K562 (cell line): ENCODE data around the gene THSD8. TPM values are rescaled to one million over a fixed set of nuclear protein-coding genes. Genes with fewer than 3 reads are reported as not detected.

Experiments
- BHLHE40 ChIP-seq: IDR thresholded peaks from 2 replicates; pipeline ENCODE4 v1.6.1; 2011; ENCODE audit warnings: low read length, improper control_type of control experiment
- BRD9 ChIP-seq: fragments of 450-650 bp; IDR thresholded peaks from 2 replicates; pipeline ENCODE4 v1.6.1; 2018; ENCODE audit warnings: low read depth; ENCODE audit not compliant: partially characterized antibody
- ELF4 ChIP-seq: fragments of 450-650 bp; formaldehyde crosslinking; IDR thresholded peaks from 2 replicates; pipeline ENCODE4 v1.4.0; 2022; ENCODE audit warnings: missing genetic modification characterization
- EP400 ChIP-seq: fragments of 450-650 bp; IDR thresholded peaks from 2 replicates; pipeline ENCODE4 v1.6.1; 2017; ENCODE audit warnings: antibody characterized with exemption, mild to moderate bottlenecking, moderate library complexity
- HDAC1 ChIP-seq, 2 experiments: fragments of 450-650 bp; IDR thresholded peaks; 2 replicates each; pipeline ENCODE4 v1.6.1; 2016 to 2017; ENCODE audit warnings: inconsistent platforms in 1 of 2, mild to moderate bottlenecking in 1 of 2, moderate library complexity in 1 of 2
- JUND ChIP-seq, 2 experiments: IDR thresholded peaks; 2 replicates in 1 of 2; 3 replicates in 1 of 2; pipeline ENCODE4 v1.6.1; 2011; ENCODE audit warnings: borderline replicate concordance in 2 of 2, low read depth in 2 of 2, low read length in 2 of 2, improper control_type of control experiment in 1 of 2, missing biosample characterization in 1 of 2, missing genetic modification characterization in 1 of 2, missing genetic modification reagents in 1 of 2
- MBD2 ChIP-seq: sonication (generic); IDR thresholded peaks from 2 replicates; pipeline ENCODE4 v1.6.1; 2016; ENCODE audit warnings: low read depth, borderline replicate concordance
- NR2C2 ChIP-seq, 2 experiments: fragments of 200-800 bp in 1 of 2; sonication (Bioruptor generic) in 1 of 2; sonication (generic) in 1 of 2; formaldehyde crosslinking in 1 of 2; IDR thresholded peaks; 2 replicates each; pipeline versions ENCODE4 v1.6.1 to v1.8.0; 2016 to 2022; ENCODE audit warnings: mild to moderate bottlenecking in 1 of 2, missing compliant biosample characterization in 1 of 2, missing genetic modification characterization in 1 of 2, missing genetic modification reagents in 1 of 2
- NUFIP1 ChIP-seq: fragments of 450-650 bp; IDR thresholded peaks from 2 replicates; pipeline ENCODE4 v1.6.1; 2018; ENCODE audit not compliant: partially characterized antibody
- PRPF4 ChIP-seq: fragments of 200-400 bp; formaldehyde crosslinking; IDR thresholded peaks from one replicate; pipeline ENCODE4 v1.6.1; 2017; ENCODE audit warnings: low read length, low read depth, mild to moderate bottlenecking; ENCODE audit not compliant: insufficient read depth, poor library complexity, severe bottlenecking
- RB1 ChIP-seq: fragments of 450-650 bp; IDR thresholded peaks from 2 replicates; pipeline ENCODE4 v1.6.1; 2017; ENCODE audit warnings: low read depth, mild to moderate bottlenecking
- RBFOX2 ChIP-seq: fragments of 200-400 bp; formaldehyde crosslinking; IDR thresholded peaks from 2 replicates; pipeline ENCODE4 v1.6.1; 2017; ENCODE audit warnings: low read depth, mild to moderate bottlenecking, low read length, moderate library complexity
- RBM14 ChIP-seq: fragments of 200-400 bp; formaldehyde crosslinking; IDR thresholded peaks from 2 replicates; pipeline ENCODE4 v1.6.1; 2018; ENCODE audit warnings: low read depth, mild to moderate bottlenecking, low read length, moderate library complexity, borderline replicate concordance; ENCODE audit not compliant: insufficient read depth
- SFPQ ChIP-seq: fragments of 200-400 bp; formaldehyde crosslinking; IDR thresholded peaks from 2 replicates; pipeline ENCODE4 v1.6.1; 2017; ENCODE audit warnings: mild to moderate bottlenecking, low read depth, low read length, moderate library complexity
- SMAD4 ChIP-seq: fragments of 250-450 bp; sonication (Bioruptor Pico); conservative IDR thresholded peaks from 2 replicates; pipeline ENCODE4 v1.8.0; 2021; ENCODE audit warnings: inconsistent platforms, mild to moderate bottlenecking, moderate library complexity
- SMARCC2 ChIP-seq: fragments of 450-650 bp; IDR thresholded peaks from 2 replicates; pipeline ENCODE4 v1.6.1; 2017; ENCODE audit warnings: antibody characterized with exemption, moderate library complexity, mild to moderate bottlenecking, low read depth
- TEAD1 ChIP-seq, 2 experiments: fragments of 450-650 bp in 1 of 2; sonication (generic) in 1 of 2; formaldehyde crosslinking; IDR thresholded peaks; 2 replicates each; pipeline versions ENCODE4 v1.4.0 to v1.8.0; 2020 to 2022; ENCODE audit warnings: mild to moderate bottlenecking in 2 of 2, missing genetic modification reagents in 1 of 2
- ZBED1 ChIP-seq: IDR thresholded peaks from 2 replicates; pipeline ENCODE4 v1.6.1; 2014
- ZBTB11 ChIP-seq, 3 experiments: fragments of 200-800 bp in 1 of 3; fragments of 250-450 bp in 1 of 3; fragments of 450-650 bp in 1 of 3; sonication (Bioruptor Pico) in 1 of 3; sonication (Bioruptor generic) in 1 of 3; formaldehyde crosslinking in 1 of 3; IDR thresholded peaks; 2 replicates each; pipeline versions ENCODE4 v1.6.1 to v1.8.0; 2016 to 2022; ENCODE audit warnings: mild to moderate bottlenecking in 2 of 3, missing genetic modification characterization in 2 of 3, missing compliant biosample characterization in 1 of 3, moderate library complexity in 1 of 3
- ZKSCAN1 ChIP-seq: fragments of 150-350 bp; IDR thresholded peaks from 2 replicates; pipeline ENCODE4 v1.6.1; 2016; ENCODE audit warnings: low read depth, low read length
- ZNF584 ChIP-seq: fragments of 200-800 bp; sonication (Bioruptor generic); IDR thresholded peaks from 2 replicates; pipeline ENCODE4 v1.6.1; 2016; ENCODE audit warnings: low read depth, mild to moderate bottlenecking, missing genetic modification characterization, missing compliant biosample characterization
- polyA plus RNA-seq, 8 experiments: library from polyadenylated mRNA; depleted of rRNA in 4 of 8; stranded (reverse) in 5 of 8; unstranded in 3 of 8; fragments of >200 nt; fragmentation: Nextera tagmentation in 2 of 8; fragmentation: Illumina TruSeq in 1 of 8; extraction: Ambion mirVana in 2 of 8; extraction: Trizol in 1 of 8; gene quantifications; 2 replicates each; pipeline versions ENCODE4 v1.2.1 to v1.2.3, GENCODE V29; 2011 to 2014; ENCODE audit warnings: inconsistent platforms in 1 of 8, missing spikeins in 1 of 8
- total RNA-seq, 7 experiments: library from RNA; depleted of rRNA in 6 of 7; stranded (reverse); fragments of >200 nt in 6 of 7; fragmentation: Illumina TruSeq in 2 of 7; extraction: Trizol in 2 of 7; gene quantifications; 2 replicates each; pipeline versions ENCODE4 v1.2.1 to v1.2.3, GENCODE V29; 2011 to 2021; ENCODE audit warnings: low replicate concordance in 1 of 7

Gene THSD8
- total and polyA plus RNA-seq, 9 of the 15 experiments (the other 6 are each of a cell fraction or from before 2014, with no cell fraction given) = 8.4 to 42.4 (median 19.9) TPM; not detected in 2

GRCh38 chr19:12784394-12784870 lies 17.4 kb upstream of the THSD8 start (continued):
- TF ChIP-seq HDAC1 (IDR thresholded peaks at IDR 0.05) (peak in 1 of 2 experiments; percentile 92; a peak in 2 of 4 replicates), NR2C2 (CRISPR knock-in tag; IDR thresholded peaks at IDR 0.05) (no peak), NR2C2 (tag; IDR thresholded peaks at IDR 0.05) (peak; percentile 54), SMAD4 (CRISPR knock-in tag) (peak; percentile 96), RB1 (no peak), ZBTB11 (CRISPR knock-in tag; IDR thresholded peaks at IDR 0.05) (peak in 1 of 3 experiments; percentile 71; a peak in 2 of 6 replicates), RBFOX2 (peak; percentile 53; the same call in 1 of the 2 replicates), TEAD1 (CRISPR knock-in tag; IDR thresholded peaks at IDR 0.05) (peak; percentile 57 to 62; a peak in 2 of 4 replicates), SFPQ (no peak), ZBED1 (no peak), JUND (IDR thresholded peaks at IDR 0.05; ENCODE audit: borderline replicate concordance, low read depth, low read length) (peak; percentile 79; the same call in 1 of the 2 replicates), JUND (tag; IDR thresholded peaks at IDR 0.05; ENCODE audit: borderline replicate concordance, low read depth, low read length) (peak; percentile 82; the same call in 1 of the 3 replicates), RBM14 (no peak), ZNF584 (CRISPR knock-in tag) (0 out of 2 replicates have a peak, but pooled peaks have one; percentile 70), ELF4 (CRISPR knock-in tag) (peak; percentile 62; the same call in 1 of the 2 replicates), NUFIP1 (peak; percentile 81), MBD2 (peak; percentile 62), ZKSCAN1 (peak; percentile 66; the same call in 1 of the 2 replicates), BHLHE40 (peak; percentile 91), SMARCC2 (peak; percentile 86), PRPF4 (no peak), BRD9 (peak; percentile 77), EP400 (peak; percentile 83)
